ENCODE results near the gene PTPRK. TPM values are rescaled to one million over a fixed set of nuclear protein-coding genes. Genes with fewer than 3 reads are reported as not detected.

Gene PTPRK
- total and polyA plus RNA-seq, 2 of the 13 experiments (the other 11 are each of a cell fraction or from before 2014, with no cell fraction given), result 43.6 to 98.3 TPM

DNA sequence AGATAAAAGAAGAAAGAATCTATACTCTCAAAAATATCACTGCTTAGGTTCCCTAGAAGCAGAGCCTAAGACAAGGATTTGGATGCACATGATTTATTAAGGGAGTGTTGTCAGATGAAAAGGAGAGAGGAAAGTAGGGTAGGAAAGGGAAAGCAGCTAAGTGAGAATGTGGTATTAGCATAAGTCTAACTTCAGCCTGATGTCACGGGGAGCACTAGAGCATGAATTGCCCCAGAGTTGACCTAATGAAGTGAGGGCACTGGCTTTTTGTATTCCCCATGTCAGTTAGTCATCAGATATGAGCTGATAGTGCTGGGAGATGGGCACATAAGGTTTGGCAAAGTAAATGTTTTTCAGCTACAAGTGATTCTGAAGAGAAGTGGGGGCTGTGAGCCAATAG, 490.6 kb downstream of the PTPRK start:
- no peaks in the 10 kb centered on the region for H3K27me3 ChIP-seq (ENCODE audit: control insufficient read depth in 1 of 2, insufficient read depth in 2 of 2, low read length in 2 of 2)
- H3K4me2 ChIP-seq (ENCODE audit: low read depth, low read length), result no peak overlapping the region
- TF ChIP-seq, protein P1, sequence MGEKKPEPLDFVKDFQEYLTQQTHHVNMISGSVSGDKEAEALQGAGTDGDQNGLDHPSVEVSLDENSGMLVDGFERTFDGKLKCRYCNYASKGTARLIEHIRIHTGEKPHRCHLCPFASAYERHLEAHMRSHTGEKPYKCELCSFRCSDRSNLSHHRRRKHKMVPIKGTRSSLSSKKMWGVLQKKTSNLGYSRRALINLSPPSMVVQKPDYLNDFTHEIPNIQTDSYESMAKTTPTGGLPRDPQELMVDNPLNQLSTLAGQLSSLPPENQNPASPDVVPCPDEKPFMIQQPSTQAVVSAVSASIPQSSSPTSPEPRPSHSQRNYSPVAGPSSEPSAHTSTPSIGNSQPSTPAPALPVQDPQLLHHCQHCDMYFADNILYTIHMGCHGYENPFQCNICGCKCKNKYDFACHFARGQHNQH (CRISPR knock-in tag; IDR thresholded peaks at IDR 0.05), result no peak
- TF ChIP-seq ARNT (IDR thresholded peaks at IDR 0.05) (no peak), RBM22 (optimal IDR thresholded peaks at IDR 0.05; ENCODE audit: low read length) (peak; percentile 35)
- TF ChIP-seq, protein P2, sequence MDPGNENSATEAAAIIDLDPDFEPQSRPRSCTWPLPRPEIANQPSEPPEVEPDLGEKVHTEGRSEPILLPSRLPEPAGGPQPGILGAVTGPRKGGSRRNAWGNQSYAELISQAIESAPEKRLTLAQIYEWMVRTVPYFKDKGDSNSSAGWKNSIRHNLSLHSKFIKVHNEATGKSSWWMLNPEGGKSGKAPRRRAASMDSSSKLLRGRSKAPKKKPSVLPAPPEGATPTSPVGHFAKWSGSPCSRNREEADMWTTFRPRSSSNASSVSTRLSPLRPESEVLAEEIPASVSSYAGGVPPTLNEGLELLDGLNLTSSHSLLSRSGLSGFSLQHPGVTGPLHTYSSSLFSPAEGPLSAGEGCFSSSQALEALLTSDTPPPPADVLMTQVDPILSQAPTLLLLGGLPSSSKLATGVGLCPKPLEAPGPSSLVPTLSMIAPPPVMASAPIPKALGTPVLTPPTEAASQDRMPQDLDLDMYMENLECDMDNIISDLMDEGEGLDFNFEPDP (CRISPR knock-in tag; conservative IDR thresholded peaks at IDR 0.05), result 0 out of 2 replicates have a peak, but pooled peaks have one; percentile 43
- BruUV-seq (replicated peaks), result no TSS peak
- H3K79me2 ChIP-seq (ENCODE audit: insufficient read depth, low read length), result no peaks in the 10 kb centered on the region
- no peak for DNase-seq (ENCODE audit: low spot score)
- no peaks in the 10 kb centered on the region for H3K4me1 ChIP-seq (ENCODE audit: insufficient read depth, low read length)
- ChIA-PET POLR2A (no interaction called here), CTCF (ENCODE audit: low intra/inter-chr PET ratio, low total read pairs) (no interaction called here)
- ATAC-seq, result no peak
- no peaks in the 10 kb centered on the region for H3K9me3 ChIP-seq (ENCODE audit: low read length)
- H3K27ac ChIP-seq (ENCODE audit: extremely low read length, insufficient read depth, low read length), result no peak overlapping the region
- no peak overlapping the region for H2AFZ ChIP-seq (ENCODE audit: low read length)
- intact Hi-C loops (cut with micrococcal nuclease; ENCODE audit: unreplicated experiment) (no loop called here), in situ Hi-C loops (cut with HindIII; ENCODE audit: extremely low pct_ligation_motif_present, low pct_unique_long_range_greater_than_20kb) (no loop called here)
- H4K20me1 ChIP-seq (ENCODE audit: insufficient read depth, low read length), result no peaks in the 10 kb centered on the region
- H3K9ac ChIP-seq (ENCODE audit: insufficient read depth, low read depth, low read length), result no peak overlapping the region
- H3K36me3 ChIP-seq (replicated peaks in 1 of 2; ENCODE audit: control insufficient read depth in 1 of 2, insufficient read depth in 2 of 2, low read length in 2 of 2), result peaks cover 1 to 6% of the 10 kb centered on the region in 2 experiments; a peak in 4 of 5 replicates
- no peak for FAIRE-seq
- 100% methylated on average over 1 of the region's 1 CpG for WGBS (ENCODE audit: low lambda C conversion rate)
- no peak overlapping the region for H3K4me3 ChIP-seq (replicated peaks in 1 of 3; ENCODE audit: insufficient read depth in 1 of 3, low read depth in 2 of 3, low read length in 3 of 3)

DNA sequence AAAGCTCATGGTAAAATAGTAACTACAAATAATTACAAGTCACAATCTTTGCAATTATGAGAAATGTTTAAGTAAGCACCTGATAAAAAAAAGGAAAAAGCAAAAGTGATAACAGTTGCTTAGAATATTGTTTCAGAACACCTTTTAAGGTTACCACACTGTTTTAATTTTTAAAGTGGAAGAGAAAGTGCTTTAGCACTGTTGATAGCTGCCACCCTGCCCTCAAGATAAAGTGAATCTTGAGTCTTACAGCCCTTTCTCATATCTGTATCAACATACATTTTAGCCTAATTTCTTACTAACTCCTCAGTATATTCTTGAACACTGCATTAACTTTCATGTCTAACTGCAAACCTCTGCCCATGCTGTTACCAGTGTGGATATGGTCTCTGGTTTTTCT, 492.2 kb downstream of the PTPRK start:
- ChIA-PET CTCF (ENCODE audit: low intra/inter-chr PET ratio, low total read pairs) (no interaction called here), POLR2A (no interaction called here)
- Histone ChIP-seq H3K27ac (ENCODE audit: extremely low read length, insufficient read depth, low read length) (no peak overlapping the region), H3K27me3 (ENCODE audit: control insufficient read depth in 1 of 2, insufficient read depth in 2 of 2, low read length in 2 of 2) (no peaks in the 10 kb centered on the region), H4K20me1 (ENCODE audit: insufficient read depth, low read length) (no peaks in the 10 kb centered on the region), H3K79me2 (ENCODE audit: insufficient read depth, low read length) (no peaks in the 10 kb centered on the region), H3K4me1 (ENCODE audit: insufficient read depth, low read length) (no peaks in the 10 kb centered on the region), H3K9me3 (ENCODE audit: low read length) (no peaks in the 10 kb centered on the region), H3K4me3 (replicated peaks in 1 of 3; ENCODE audit: insufficient read depth in 1 of 3, low read depth in 2 of 3, low read length in 3 of 3) (no peak overlapping the region), H3K4me2 (ENCODE audit: low read depth, low read length) (no peak overlapping the region), H2AFZ (ENCODE audit: low read length) (no peak overlapping the region), H3K36me3 (replicated peaks in 1 of 2; ENCODE audit: control insufficient read depth in 1 of 2, insufficient read depth in 2 of 2, low read length in 2 of 2) (peaks cover 1 to 6% of the 10 kb centered on the region in 2 experiments; a peak in 4 of 5 replicates), H3K9ac (ENCODE audit: insufficient read depth, low read depth, low read length) (no peak overlapping the region)
- intact Hi-C loops (cut with micrococcal nuclease; ENCODE audit: unreplicated experiment), result no loop called here
- BruUV-seq (replicated peaks), result no TSS peak
- FAIRE-seq (no peak), ATAC-seq (no peak), DNase-seq (ENCODE audit: low spot score) (no peak)
- in situ Hi-C loops (cut with HindIII; ENCODE audit: extremely low pct_ligation_motif_present, low pct_unique_long_range_greater_than_20kb), result no loop called here
- TF ChIP-seq MAZ (IDR thresholded peaks at IDR 0.05; ENCODE audit: borderline replicate concordance, low read depth, low read length), result no peak
- no peak for TF ChIP-seq MAZ (CRISPR knock-in tag; IDR thresholded peaks at IDR 0.05; ENCODE audit: low read depth)
- no peak for TF ChIP-seq MED13 (CRISPR knock-in tag; IDR thresholded peaks at IDR 0.05)
- TF ChIP-seq PITX1 (CRISPR knock-in tag; IDR thresholded peaks at IDR 0.05), result no peak
- no peak for TF ChIP-seq NCOR1 (IDR thresholded peaks at IDR 0.05; ENCODE audit: borderline replicate concordance, low read length)
- TF ChIP-seq HDAC6 (IDR thresholded peaks at IDR 0.05; ENCODE audit: low read depth, low read length), result no peak
- TF ChIP-seq ZNF607 (CRISPR knock-in tag; IDR thresholded peaks at IDR 0.05; ENCODE audit: borderline replicate concordance), result no peak
- TF ChIP-seq, protein P3, sequence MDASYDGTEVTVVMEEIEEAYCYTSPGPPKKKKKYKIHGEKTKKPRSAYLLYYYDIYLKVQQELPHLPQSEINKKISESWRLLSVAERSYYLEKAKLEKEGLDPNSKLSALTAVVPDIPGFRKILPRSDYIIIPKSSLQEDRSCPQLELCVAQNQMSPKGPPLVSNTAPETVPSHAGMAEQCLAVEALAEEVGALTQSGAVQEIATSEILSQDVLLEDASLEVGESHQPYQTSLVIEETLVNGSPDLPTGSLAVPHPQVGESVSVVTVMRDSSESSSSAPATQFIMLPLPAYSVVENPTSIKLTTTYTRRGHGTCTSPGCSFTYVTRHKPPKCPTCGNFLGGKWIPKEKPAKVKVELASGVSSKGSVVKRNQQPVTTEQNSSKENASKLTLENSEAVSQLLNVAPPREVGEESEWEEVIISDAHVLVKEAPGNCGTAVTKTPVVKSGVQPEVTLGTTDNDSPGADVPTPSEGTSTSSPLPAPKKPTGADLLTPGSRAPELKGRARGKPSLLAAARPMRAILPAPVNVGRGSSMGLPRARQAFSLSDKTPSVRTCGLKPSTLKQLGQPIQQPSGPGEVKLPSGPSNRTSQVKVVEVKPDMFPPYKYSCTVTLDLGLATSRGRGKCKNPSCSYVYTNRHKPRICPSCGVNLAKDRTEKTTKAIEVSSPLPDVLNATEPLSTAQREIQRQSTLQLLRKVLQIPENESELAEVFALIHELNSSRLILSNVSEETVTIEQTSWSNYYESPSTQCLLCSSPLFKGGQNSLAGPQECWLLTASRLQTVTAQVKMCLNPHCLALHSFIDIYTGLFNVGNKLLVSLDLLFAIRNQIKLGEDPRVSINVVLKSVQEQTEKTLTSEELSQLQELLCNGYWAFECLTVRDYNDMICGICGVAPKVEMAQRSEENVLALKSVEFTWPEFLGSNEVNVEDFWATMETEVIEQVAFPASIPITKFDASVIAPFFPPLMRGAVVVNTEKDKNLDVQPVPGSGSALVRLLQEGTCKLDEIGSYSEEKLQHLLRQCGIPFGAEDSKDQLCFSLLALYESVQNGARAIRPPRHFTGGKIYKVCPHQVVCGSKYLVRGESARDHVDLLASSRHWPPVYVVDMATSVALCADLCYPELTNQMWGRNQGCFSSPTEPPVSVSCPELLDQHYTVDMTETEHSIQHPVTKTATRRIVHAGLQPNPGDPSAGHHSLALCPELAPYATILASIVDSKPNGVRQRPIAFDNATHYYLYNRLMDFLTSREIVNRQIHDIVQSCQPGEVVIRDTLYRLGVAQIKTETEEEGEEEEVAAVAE (CRISPR knock-in tag; IDR thresholded peaks at IDR 0.05; ENCODE audit: borderline replicate concordance), result no peak
- TF ChIP-seq ZNF224 (CRISPR knock-in tag; IDR thresholded peaks at IDR 0.05), result no peak

Data from HepG2 (cell line).